ENCODE measurements around the gene RAB37. TPM values are rescaled to one million over a fixed set of nuclear protein-coding genes. Genes with fewer than 3 reads are reported as not detected.

The RAB37 gene
- total and polyA plus RNA-seq, 3 donors from 2014 or later = 0.81 to 1.9 (median 0.94) TPM

GRCh38 chr17:74773871-74774286, 36.8 kb downstream of the RAB37 start:
- TF ChIP-seq POLR2A (IDR thresholded peaks at IDR 0.05) = no peak
- TF ChIP-seq CTCF (IDR thresholded peaks at IDR 0.05) = no peak
- intact Hi-C loops (cut with DNase I; ENCODE audit: low total_unique reads) = no loop called here
- 36 to 37% methylated on average over 6 of the region's 6 CpGs for WGBS, 2 donors
- Histone ChIP-seq H3K36me3 (ENCODE audit: low read depth, missing control alignments) (no peaks in the 10 kb centered on the region), H3K4me1 (peaks cover 20% of the 10 kb centered on the region), H3K4me3 (no peak overlapping the region), H3K27me3 (no peaks in the 10 kb centered on the region), H3K9me3 (no peaks in the 10 kb centered on the region), H3K27ac (no peak overlapping the region)
- no peak for DNase-seq

- intact Hi-C loops (cut with DNase I; ENCODE audit: low total_unique reads) = no loop called here
- H3K27ac ChIP-seq = peak overlapping the region; percentile 12 to 28
- peaks cover 20% of the 10 kb centered on the region for H3K4me1 ChIP-seq
- DNase-seq = no peak
- WGBS, 2 donors = 30 to 32% methylated on average over 12 of the region's 12 CpGs
- H3K9me3 ChIP-seq = no peaks in the 10 kb centered on the region
- peak overlapping the region; percentile 75 for H3K4me3 ChIP-seq
- TF ChIP-seq POLR2A (IDR thresholded peaks at IDR 0.05) = no peak
- TF ChIP-seq CTCF (IDR thresholded peaks at IDR 0.05) = no peak
- H3K36me3 ChIP-seq (ENCODE audit: low read depth, missing control alignments) = no peaks in the 10 kb centered on the region
- H3K27me3 ChIP-seq = no peaks in the 10 kb centered on the region
Observed at GRCh38 chr17:74775409-74776043, 38.5 kb downstream of the RAB37 start.

GRCh38 chr17:74776044-74776962, 39.2 kb downstream of the RAB37 start, which contains the start of gene NAT9:
Gene NAT9, minus strand, starts transcription at chr17:74776345. Its CDS starts 647 bp downstream, at chr17:74775698.
- TF ChIP-seq CTCF (IDR thresholded peaks at IDR 0.05) = peak in 1 of 3 experiments; percentile 39
- no peak for TF ChIP-seq POLR2A (IDR thresholded peaks at IDR 0.05)

DNA sequence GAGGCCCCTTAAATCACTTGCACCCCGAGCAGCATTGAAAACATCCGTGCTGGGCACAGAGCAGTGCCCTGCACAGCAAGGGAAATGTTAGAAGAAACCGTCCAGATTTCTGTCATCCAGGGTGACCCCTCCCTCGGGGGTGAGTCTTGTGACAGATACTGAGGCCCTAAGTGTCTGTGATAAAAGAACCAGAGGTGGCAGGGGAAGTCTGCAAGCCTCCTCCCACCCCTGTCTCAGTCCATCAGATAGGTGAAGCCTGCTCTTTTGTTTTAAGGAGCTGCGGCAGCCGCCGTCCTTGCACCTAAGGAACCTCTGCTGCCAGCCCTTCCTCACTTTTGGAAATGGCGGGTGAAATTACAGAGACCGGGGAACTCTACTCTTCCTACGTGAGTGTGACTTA, 39.9 kb downstream of the RAB37 start:
- Histone ChIP-seq H3K36me3 (ENCODE audit: low read depth, missing control alignments) (no peaks in the 10 kb centered on the region), H3K4me1 (peaks cover 20% of the 10 kb centered on the region), H3K4me3 (peak overlapping the region; percentile 75), H3K27me3 (no peaks in the 10 kb centered on the region), H3K27ac (no peak overlapping the region), H3K9me3 (no peaks in the 10 kb centered on the region)
- DNase-seq = no peak
- TF ChIP-seq POLR2A (IDR thresholded peaks at IDR 0.05) (no peak), CTCF (IDR thresholded peaks at IDR 0.05) (no peak)
- 22 to 28% methylated on average over 6 to 10 of the region's 10 CpGs for WGBS, 2 donors
- intact Hi-C loops (cut with DNase I; ENCODE audit: low total_unique reads) = no loop called here

More at GRCh38 chr17:74776044-74776962, 39.2 kb downstream of the RAB37 start, which contains the start of gene NAT9:
- Histone ChIP-seq H3K27me3 (no peaks in the 10 kb centered on the region), H3K4me3 (peak within 1 kb of the TSS; percentile 75), H3K27ac (peak within 1 kb of the TSS; percentile 12 to 28), H3K4me1 (peaks cover 20% of the 10 kb centered on the region), H3K9me3 (no peaks in the 10 kb centered on the region), H3K36me3 (ENCODE audit: low read depth, missing control alignments) (no peaks in the 10 kb centered on the region)
- intact Hi-C loops (cut with DNase I; ENCODE audit: low total_unique reads) = no loop called here
- 1% methylated on average over 47 to 63 of the region's 64 CpGs for WGBS, 2 donors
- DNase-seq = peak; percentile 94

All from testis (tissue), 3 donors.